ENCODE results near the gene FGF22. TPM values are rescaled to one million over a fixed set of nuclear protein-coding genes. Genes with fewer than 3 reads are reported as not detected.
A peak's percentile ranks its signal among the peaks of the same experiment; 100 is the strongest.

Gene FGF22
- total and polyA plus RNA-seq, 4 donors: 0.10 to 0.85 (median 0.34) TPM

DNA sequence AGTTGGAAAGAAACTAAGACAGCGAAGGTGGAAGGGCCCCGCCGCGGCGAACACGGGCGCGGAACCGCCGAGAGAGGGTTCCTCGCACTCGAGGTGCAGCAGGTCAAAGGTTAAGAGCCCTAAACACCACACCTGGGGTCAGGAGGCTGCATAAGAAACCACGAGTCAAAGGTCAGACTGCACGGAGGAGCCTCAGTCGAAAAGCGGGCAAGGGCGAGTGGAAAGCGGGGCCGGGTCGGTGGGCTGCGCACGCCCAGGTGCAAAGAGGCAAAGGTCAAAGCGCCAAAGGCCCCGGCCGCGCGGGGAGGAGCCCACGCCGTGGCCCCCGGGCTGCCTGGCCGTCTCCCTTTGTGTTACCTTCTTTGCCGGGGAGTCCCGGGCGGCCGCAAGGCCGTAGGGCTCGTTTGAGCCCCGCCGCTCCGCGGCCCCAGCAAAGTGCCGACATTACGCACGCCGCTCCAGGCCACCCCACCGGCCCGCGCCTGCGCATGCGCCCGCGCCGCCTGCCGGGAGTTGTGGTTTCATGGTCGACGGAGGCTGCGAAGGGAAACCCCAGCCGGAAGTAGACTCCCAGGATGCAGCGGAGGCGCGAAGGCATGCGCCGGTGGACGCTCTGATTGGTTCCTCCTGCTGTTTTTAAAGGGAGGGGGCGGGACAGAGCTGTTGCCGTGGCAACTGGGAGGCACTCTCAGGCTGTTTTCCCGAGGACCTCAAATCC, 6.5 kb upstream of the FGF22 start, which contains the start of gene POLRMT:
TSS of gene POLRMT (minus strand) at position 470 of the 718 bp plus-strand sequence. CDS start at position 445, 25 bp downstream.
- DNase-seq: peak; percentile 99 to 100 (median 99)
- 0 to 1% methylated on average over 53 to 67 of the region's 67 CpGs for WGBS, 2 donors
- H3K9ac ChIP-seq (ENCODE audit: insufficient read depth in 1 of 2, low read length in 2 of 2): peak within 1 kb of the TSS in 1 of 2 donors; percentile 59

DNA sequence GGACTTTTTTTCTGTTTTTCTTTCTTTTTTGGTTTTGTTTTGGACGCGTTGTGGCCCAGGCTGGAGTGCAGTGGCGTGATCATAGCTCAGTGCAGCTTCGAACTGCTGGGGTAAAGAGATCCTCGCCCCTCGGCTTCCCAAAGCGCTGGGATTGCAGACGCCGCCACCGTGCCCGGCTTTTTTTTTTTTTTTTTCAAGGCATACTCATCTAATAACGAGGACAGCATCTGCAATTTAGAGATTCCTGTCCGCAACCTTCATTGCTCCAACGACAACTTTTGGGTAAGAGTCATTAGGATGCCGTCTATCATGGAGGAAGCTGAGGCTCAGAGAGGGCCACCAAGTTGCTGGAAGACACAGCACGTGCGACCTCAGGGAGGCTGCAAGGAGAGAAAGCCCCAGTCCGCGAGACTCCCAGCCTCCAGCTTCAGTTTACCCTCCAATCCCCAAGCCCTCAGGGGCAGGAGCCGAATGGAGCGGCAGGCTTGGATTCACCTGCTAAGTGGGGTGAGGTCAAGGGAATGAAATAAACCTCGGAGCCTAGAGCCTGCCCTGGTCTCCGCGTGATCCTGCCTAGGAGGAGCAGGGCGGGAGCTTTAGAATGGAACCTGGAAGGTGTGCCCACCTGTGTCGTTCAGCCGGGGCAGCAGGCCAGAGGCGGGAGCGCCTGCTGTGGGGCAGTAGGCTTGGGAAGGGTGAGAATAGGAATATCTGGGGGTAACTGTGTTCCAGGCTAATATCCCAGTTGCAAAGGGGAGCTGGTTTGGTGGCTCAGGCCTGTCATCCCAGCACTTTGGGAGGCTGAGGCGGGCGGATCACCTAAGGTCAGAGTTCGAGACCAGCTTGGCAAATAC, 5.7 kb upstream of the FGF22 start:
- DNase-seq: no peak
- Histone ChIP-seq H3K9ac (ENCODE audit: insufficient read depth in 1 of 2, low read length in 2 of 2) (peak overlapping the region in 1 of 2 donors; percentile 59), H3K9me3 (ENCODE audit: control insufficient read depth in 4 of 4, insufficient read depth in 3 of 4, low read length in 3 of 4) (no peaks in the 10 kb centered on the region), H3K27me3 (ENCODE audit: control insufficient read depth in 3 of 3, insufficient read depth in 3 of 3, low read length in 2 of 3) (no peaks in the 10 kb centered on the region), H3K27ac (ENCODE audit: low read depth in 1 of 2, low read length in 1 of 2) (peak overlapping the region; percentile 69 to 71), H3K36me3 (ENCODE audit: control insufficient read depth in 4 of 4, insufficient read depth in 4 of 4, low read length in 4 of 4) (peaks cover 0 to 10% (median 0%) of the 10 kb centered on the region in 4 donors), H3K4me1 (ENCODE audit: control insufficient read depth in 5 of 5, insufficient read depth in 5 of 5, low read length in 5 of 5) (peaks cover 0 to 19% (median 5%) of the 10 kb centered on the region in 5 donors), H3K4me3 (peak overlapping the region; percentile 55)
- WGBS, 2 donors: 29 to 30% methylated on average over 32 of the region's 32 CpGs
- ATAC-seq (ENCODE audit: insufficient read depth, low FRiP score): no peak
- TF ChIP-seq, protein P1, sequence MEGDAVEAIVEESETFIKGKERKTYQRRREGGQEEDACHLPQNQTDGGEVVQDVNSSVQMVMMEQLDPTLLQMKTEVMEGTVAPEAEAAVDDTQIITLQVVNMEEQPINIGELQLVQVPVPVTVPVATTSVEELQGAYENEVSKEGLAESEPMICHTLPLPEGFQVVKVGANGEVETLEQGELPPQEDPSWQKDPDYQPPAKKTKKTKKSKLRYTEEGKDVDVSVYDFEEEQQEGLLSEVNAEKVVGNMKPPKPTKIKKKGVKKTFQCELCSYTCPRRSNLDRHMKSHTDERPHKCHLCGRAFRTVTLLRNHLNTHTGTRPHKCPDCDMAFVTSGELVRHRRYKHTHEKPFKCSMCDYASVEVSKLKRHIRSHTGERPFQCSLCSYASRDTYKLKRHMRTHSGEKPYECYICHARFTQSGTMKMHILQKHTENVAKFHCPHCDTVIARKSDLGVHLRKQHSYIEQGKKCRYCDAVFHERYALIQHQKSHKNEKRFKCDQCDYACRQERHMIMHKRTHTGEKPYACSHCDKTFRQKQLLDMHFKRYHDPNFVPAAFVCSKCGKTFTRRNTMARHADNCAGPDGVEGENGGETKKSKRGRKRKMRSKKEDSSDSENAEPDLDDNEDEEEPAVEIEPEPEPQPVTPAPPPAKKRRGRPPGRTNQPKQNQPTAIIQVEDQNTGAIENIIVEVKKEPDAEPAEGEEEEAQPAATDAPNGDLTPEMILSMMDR (IDR thresholded peaks at IDR 0.05; ENCODE audit: control extremely low read depth, extremely low read depth): no peak

More for the DNA sequence above, 6.5 kb upstream of the FGF22 start, which contains the start of gene POLRMT:
- TF ChIP-seq, protein P1 (IDR thresholded peaks at IDR 0.05; ENCODE audit: control extremely low read depth, extremely low read depth): no peak
- Histone ChIP-seq H3K4me1 (ENCODE audit: control insufficient read depth in 5 of 5, insufficient read depth in 5 of 5, low read length in 5 of 5) (peaks cover 0 to 15% (median 5%) of the 10 kb centered on the region in 5 donors), H3K27me3 (ENCODE audit: control insufficient read depth in 3 of 3, insufficient read depth in 3 of 3, low read length in 2 of 3) (no peaks in the 10 kb centered on the region), H3K9me3 (ENCODE audit: control insufficient read depth in 4 of 4, insufficient read depth in 3 of 4, low read length in 3 of 4) (no peaks in the 10 kb centered on the region), H3K36me3 (ENCODE audit: control insufficient read depth in 4 of 4, insufficient read depth in 4 of 4, low read length in 4 of 4) (peaks cover 0 to 14% (median 2%) of the 10 kb centered on the region in 4 donors), H3K4me3 (peak within 1 kb of the TSS; percentile 88), H3K27ac (ENCODE audit: low read depth in 1 of 2, low read length in 1 of 2) (peak within 1 kb of the TSS; percentile 69 to 71)
- peak; percentile 95 for ATAC-seq (ENCODE audit: insufficient read depth, low FRiP score)

DNA sequence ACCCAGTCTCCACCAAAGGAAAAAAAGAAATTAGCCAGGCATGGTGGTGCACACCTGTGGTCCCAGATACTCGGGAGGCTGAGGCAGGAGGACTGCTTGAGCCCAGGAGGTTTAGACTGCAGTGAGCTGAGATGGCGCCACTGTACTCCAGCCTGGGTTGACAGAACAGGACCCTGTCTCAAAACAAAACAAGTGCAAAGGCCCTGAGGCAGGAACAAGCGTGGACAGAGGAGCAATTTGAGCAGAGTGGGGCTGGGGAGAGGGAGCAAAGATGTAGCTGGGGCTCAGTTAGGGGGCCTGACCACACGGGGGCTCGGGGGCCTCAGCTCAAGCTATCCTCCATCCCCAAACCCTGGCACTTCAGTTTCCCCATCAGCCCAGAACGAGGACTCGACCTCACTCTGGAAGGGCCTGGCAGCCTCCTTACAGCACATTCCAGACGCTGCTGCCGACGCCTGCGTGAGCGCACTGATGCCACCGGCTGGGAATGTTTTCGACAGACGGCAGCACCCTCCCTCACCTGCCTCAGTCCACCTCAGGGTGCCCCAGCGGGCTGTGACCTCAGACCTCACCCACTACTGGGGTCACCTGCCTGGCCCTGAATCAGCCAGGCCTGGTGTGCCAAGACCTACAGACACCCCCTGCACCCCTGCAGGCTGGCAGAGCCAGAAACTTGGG, 4.6 kb upstream of the FGF22 start:
- ATAC-seq (ENCODE audit: insufficient read depth, low FRiP score): no peak
- DNase-seq: no peak
- no peaks in the 10 kb centered on the region for H3K9me3 ChIP-seq (ENCODE audit: control insufficient read depth in 4 of 4, insufficient read depth in 3 of 4, low read length in 3 of 4)
- H3K4me3 ChIP-seq: peak overlapping the region; percentile 11
- TF ChIP-seq, protein P1 (IDR thresholded peaks at IDR 0.05; ENCODE audit: control extremely low read depth, extremely low read depth): no peak
- WGBS, 2 donors: 86 to 92% methylated on average over 16 of the region's 16 CpGs
- H3K27ac ChIP-seq (ENCODE audit: low read depth in 1 of 2, low read length in 1 of 2): no peak overlapping the region
- no peak overlapping the region for H3K9ac ChIP-seq (ENCODE audit: insufficient read depth in 1 of 2, low read length in 2 of 2)
- H3K36me3 ChIP-seq (ENCODE audit: control insufficient read depth in 4 of 4, insufficient read depth in 4 of 4, low read length in 4 of 4): peaks cover 0 to 3% (median 0%) of the 10 kb centered on the region in 4 donors
- no peaks in the 10 kb centered on the region for H3K27me3 ChIP-seq (ENCODE audit: control insufficient read depth in 3 of 3, insufficient read depth in 3 of 3, low read length in 2 of 3)
- peaks cover 0 to 22% (median 8%) of the 10 kb centered on the region in 5 donors for H3K4me1 ChIP-seq (ENCODE audit: control insufficient read depth in 5 of 5, insufficient read depth in 5 of 5, low read length in 5 of 5)

All from lung (tissue), 12 donors.